Endothelial cell of umbilical vein (primary cell): ENCODE results near the gene EGR4. TPM values are rescaled to one million over a fixed set of nuclear protein-coding genes. Genes with fewer than 3 reads are reported as not detected.

Source experiments
- BruUV-seq: library from RNA; stranded (reverse); fragments of 400-500 nt; replicated peaks from 2 replicates; lab custom pipeline; 2021; lab: Mats Ljungman, UMichigan
- CTCF ChIA-PET: fragments of 300-600, 350-600 bp; sonication (Branson Sonifier 250); formaldehyde crosslinking; loops from one replicate; lab custom pipeline; 2021; ENCODE audit warnings: antibody characterized with exemption, inconsistent platforms; lab: Charles Lee
- POLR2A ChIA-PET: fragments of 300-600, 350-600 bp; sonication (Branson Sonifier 250); formaldehyde crosslinking; loops from one replicate; lab custom pipeline; 2021; ENCODE audit warnings: antibody characterized with exemption, inconsistent platforms; lab: Charles Lee
- DNase-seq: peaks from one replicate; pipeline ENCODE4 v3.0.0-alpha.2; 2011; ENCODE audit warnings: low read depth, low spot score
- FAIRE-seq: peaks from 2 replicates; lab custom pipeline; 2011; peaks lifted over from hg19 to GRCh38; lab: Jason Lieb, UNC
- H2AFZ ChIP-seq: 2 replicates; pipeline ENCODE4 v1.6.0; 2012; ENCODE audit warnings: low read depth, low read length, control low read depth, inconsistent platforms
- H3K27ac ChIP-seq: 2 replicates; pipeline ENCODE4 v1.5.1; 2011; ENCODE audit warnings: low read depth, mild to moderate bottlenecking, control low read depth, low read length, moderate library complexity; ENCODE audit not compliant: insufficient read depth
- H3K27me3 ChIP-seq, 2 experiments: 2 replicates each; pipeline versions ENCODE4 v1.6.0 to v1.6.1; 2011; ENCODE audit warnings: low read length in 2 of 2, mixed read lengths in 1 of 2; ENCODE audit not compliant: control insufficient read depth in 2 of 2, insufficient read depth in 2 of 2
- H3K36me3 ChIP-seq, 2 experiments: 2 replicates in 1 of 2; 3 replicates in 1 of 2; pipeline ENCODE4 v1.5.1; 2011; ENCODE audit warnings: low read length in 2 of 2, mild to moderate bottlenecking in 1 of 2, moderate library complexity in 1 of 2; ENCODE audit not compliant: control insufficient read depth in 2 of 2, insufficient read depth in 2 of 2; ENCODE audit errors: extremely low read depth in 1 of 2
- H3K4me1 ChIP-seq: 3 replicates; pipeline ENCODE4 v1.5.1; 2011; ENCODE audit warnings: mild to moderate bottlenecking, low read length; ENCODE audit not compliant: control insufficient read depth, insufficient read depth; ENCODE audit errors: extremely low read depth
- H3K4me2 ChIP-seq: 2 replicates; pipeline ENCODE4 v1.6.1; 2011; ENCODE audit warnings: low read length, control low read depth, mixed read lengths; ENCODE audit not compliant: insufficient read depth
- H3K4me3 ChIP-seq, 3 experiments: fragments of 200-600 bp in 1 of 3; sonication (generic), shearing (Covaris generic) in 1 of 3; replicated peaks in 1 of 3; 2 replicates each; pipeline ENCODE4 v1.5.1; 2011 to 2016; ENCODE audit warnings: control low read depth in 3 of 3, low read length in 3 of 3, mild to moderate bottlenecking in 2 of 3, inconsistent platforms in 1 of 3, low read depth in 1 of 3, moderate library complexity in 1 of 3; ENCODE audit not compliant: insufficient read depth in 1 of 3
- H3K79me2 ChIP-seq: 2 replicates; pipeline ENCODE4 v1.6.0; 2012; ENCODE audit warnings: low read length, inconsistent platforms; ENCODE audit not compliant: control insufficient read depth, insufficient read depth
- H3K9ac ChIP-seq: replicated peaks from 2 replicates; pipeline ENCODE3; 2011; ENCODE audit warnings: low read length, control low read depth; ENCODE audit not compliant: insufficient read depth; ENCODE audit errors: extremely low read depth
- H3K9me1 ChIP-seq: replicated peaks from 3 replicates; pipeline ENCODE4 v1.6.0; 2011; ENCODE audit warnings: mild to moderate bottlenecking, low read length; ENCODE audit not compliant: control insufficient read depth, insufficient read depth; ENCODE audit errors: extremely low read depth
- H3K9me3 ChIP-seq: replicated peaks from 2 replicates; pipeline ENCODE4 v1.5.1; 2012; ENCODE audit warnings: low read length, inconsistent platforms; ENCODE audit not compliant: control insufficient read depth, insufficient read depth
- H4K20me1 ChIP-seq: replicated peaks from 2 replicates; pipeline ENCODE3; 2011; ENCODE audit warnings: mild to moderate bottlenecking, low read length; ENCODE audit not compliant: control insufficient read depth, insufficient read depth; ENCODE audit errors: extremely low read depth
- CTCF ChIP-seq, 2 donors: IDR thresholded peaks; 1 replicate in 1 of 2; 2 replicates in 1 of 2; pipeline ENCODE4 v1.5.1; 2011; ENCODE audit warnings: low read length in 2 of 2, mild to moderate bottlenecking in 2 of 2, moderate library complexity in 2 of 2, control low read depth in 1 of 2, inconsistent platforms in 1 of 2, low read depth in 1 of 2; ENCODE audit not compliant: insufficient read depth in 1 of 2; ENCODE audit errors: extremely low read depth in 1 of 2
- EZH2 ChIP-seq: IDR thresholded peaks from 2 replicates; pipeline ENCODE4 v1.6.1; 2012; ENCODE audit warnings: borderline replicate concordance, low read depth, mild to moderate bottlenecking, moderate library complexity, low read length, inconsistent platforms; ENCODE audit not compliant: severe bottlenecking
- FOS ChIP-seq: IDR thresholded peaks from 2 replicates; pipeline ENCODE4 v1.6.1; 2011; ENCODE audit warnings: mild to moderate bottlenecking, low read length, moderate library complexity, borderline replicate concordance; ENCODE audit not compliant: insufficient read depth
- GATA2 ChIP-seq: IDR thresholded peaks from 2 replicates; pipeline ENCODE4 v1.7.0; 2011; ENCODE audit warnings: low read depth, mild to moderate bottlenecking, moderate library complexity, mixed read lengths, low read length; ENCODE audit not compliant: insufficient read length, insufficient read depth
- JUN ChIP-seq: IDR thresholded peaks from 2 replicates; pipeline ENCODE4 v1.6.1; 2011; ENCODE audit warnings: borderline replicate concordance, low read depth; ENCODE audit not compliant: insufficient read length, insufficient read depth
- MAX ChIP-seq: IDR thresholded peaks from 2 replicates; pipeline ENCODE4 v1.6.1; 2011; ENCODE audit not compliant: insufficient read depth, insufficient read length
- MYC ChIP-seq: IDR thresholded peaks from one replicate; pipeline ENCODE4 v1.6.1; 2011; ENCODE audit warnings: mild to moderate bottlenecking, low read depth, low read length
- POLR2A ChIP-seq: IDR thresholded peaks from 2 replicates; pipeline ENCODE4 v1.6.1; 2012; ENCODE audit warnings: low read depth, mild to moderate bottlenecking, control low read depth, low read length
- POLR2AphosphoS5 ChIP-seq: IDR thresholded peaks from 2 replicates; pipeline ENCODE4 v1.6.1; 2012; ENCODE audit warnings: low read depth, mild to moderate bottlenecking, control low read depth, low read length, moderate library complexity; ENCODE audit not compliant: insufficient read depth
- dilution Hi-C: fragments of 300-500 bp; cut with MboI; formaldehyde crosslinking; loops from one replicate; pipeline ENCODE4 v1.15.0; 2019; ENCODE audit warnings: low sequenced_read_pairs; ENCODE audit not compliant: extremely low pct_ligation_motif_present
- intact Hi-C: fragments of 100-400 bp; cut with micrococcal nuclease; formaldehyde crosslinking; loops from one replicate; pipeline ENCODE4 v1.10.0; 2022
- polyA plus RNA-seq, 4 experiments: library from polyadenylated mRNA; depleted of rRNA in 3 of 4; stranded (reverse) in 3 of 4; unstranded in 1 of 4; fragments of >200 nt; gene quantifications; 2 replicates each; pipeline versions ENCODE4 v1.2.1 to v1.2.3, GENCODE V29; 2011 to 2012; ENCODE audit warnings: missing spikeins in 1 of 4
- total RNA-seq: library from RNA; stranded (reverse); gene quantifications from 2 replicates; pipeline ENCODE4 v1.2.3, GENCODE V29; 2021

EGR4 gene
- total and polyA plus RNA-seq, 2 donors (not counting 3 experiments of a cell fraction or from before 2014, with no cell fraction given): not detected

GRCh38 chr2:73341039-73341438, 47.7 kb upstream of the EGR4 start:
- Histone ChIP-seq H3K9ac (no peak overlapping the region), H3K27ac (no peak overlapping the region), H3K4me3 (no peak overlapping the region), H3K36me3 (no peaks in the 10 kb centered on the region), H2AFZ (no peak overlapping the region), H3K79me2 (no peaks in the 10 kb centered on the region), H3K4me1 (no peaks in the 10 kb centered on the region), H3K27me3 (peaks cover 7 to 8% of the 10 kb centered on the region in 2 experiments), H3K4me2 (no peak overlapping the region), H3K9me3 (no peaks in the 10 kb centered on the region), H4K20me1 (no peaks in the 10 kb centered on the region), H3K9me1 (no peaks in the 10 kb centered on the region)
- BruUV-seq: no TSS peak
- POLR2A ChIA-PET: no interaction called here
- intact Hi-C loops (no loop called here), dilution Hi-C loops (no loop called here)
- no peak for TF ChIP-seq JUN
- no peak for TF ChIP-seq POLR2AphosphoS5
- no peak for TF ChIP-seq POLR2A
- TF ChIP-seq FOS: no peak
- no peak for TF ChIP-seq MAX
- TF ChIP-seq EZH2: no peak
- no peak for TF ChIP-seq GATA2
- TF ChIP-seq MYC: no peak
- TF ChIP-seq CTCF (IDR thresholded peaks at IDR 0.05; ENCODE audit: extremely low read depth in 1 of 2, insufficient read depth in 1 of 2, low read depth in 1 of 2, low read length in 2 of 2): no peak
- no peak for FAIRE-seq
- CTCF ChIA-PET: interaction anchor here (0.7 kb wide), 1 partner anchor 1293 kb away, joined by 3 read pairs; no protein-coding TSS in a partner anchor
- no peak for DNase-seq
